ENCODE measurements around the gene TRIM9.
A peak's percentile ranks its signal among the peaks of the same experiment; 100 is the strongest.

DNA sequence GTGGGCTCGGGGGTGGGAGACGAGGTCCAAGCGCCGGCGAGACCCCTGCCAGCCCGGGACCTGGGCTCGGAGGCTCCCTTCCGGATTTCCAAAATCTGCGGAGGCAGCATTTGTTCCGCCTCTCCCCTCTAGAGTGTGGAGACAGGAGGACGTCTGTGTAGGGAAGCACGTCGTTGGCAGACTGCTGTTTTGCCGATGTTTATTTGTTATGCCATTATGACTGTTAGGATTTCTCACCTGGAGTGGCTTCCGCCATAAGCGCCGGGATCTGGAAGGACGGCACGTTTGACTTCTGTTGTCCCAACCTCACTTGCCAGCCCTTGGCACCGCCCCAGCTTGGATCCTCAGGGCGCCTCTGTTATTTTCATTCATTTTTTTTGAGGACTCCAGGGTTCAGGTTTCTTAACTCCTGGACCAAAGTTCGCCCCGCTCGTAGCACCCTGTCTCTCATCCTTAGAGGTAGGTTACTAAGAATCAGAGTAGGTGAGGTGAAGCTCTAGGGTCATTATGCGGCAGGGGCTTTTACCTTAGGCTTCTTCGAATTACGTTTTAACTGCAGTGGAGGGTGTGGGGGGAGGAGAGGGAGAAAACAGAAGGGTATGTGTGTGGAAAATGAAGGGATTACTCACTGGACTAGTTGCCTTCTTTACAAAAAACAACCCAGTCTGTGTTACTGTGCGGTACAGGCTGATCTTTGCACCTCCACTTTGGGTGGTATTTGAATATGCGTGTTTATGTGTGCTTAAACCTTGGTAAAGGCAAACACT lies 150.1 kb downstream of the TRIM9 start:
- TF ChIP-seq, protein P1, sequence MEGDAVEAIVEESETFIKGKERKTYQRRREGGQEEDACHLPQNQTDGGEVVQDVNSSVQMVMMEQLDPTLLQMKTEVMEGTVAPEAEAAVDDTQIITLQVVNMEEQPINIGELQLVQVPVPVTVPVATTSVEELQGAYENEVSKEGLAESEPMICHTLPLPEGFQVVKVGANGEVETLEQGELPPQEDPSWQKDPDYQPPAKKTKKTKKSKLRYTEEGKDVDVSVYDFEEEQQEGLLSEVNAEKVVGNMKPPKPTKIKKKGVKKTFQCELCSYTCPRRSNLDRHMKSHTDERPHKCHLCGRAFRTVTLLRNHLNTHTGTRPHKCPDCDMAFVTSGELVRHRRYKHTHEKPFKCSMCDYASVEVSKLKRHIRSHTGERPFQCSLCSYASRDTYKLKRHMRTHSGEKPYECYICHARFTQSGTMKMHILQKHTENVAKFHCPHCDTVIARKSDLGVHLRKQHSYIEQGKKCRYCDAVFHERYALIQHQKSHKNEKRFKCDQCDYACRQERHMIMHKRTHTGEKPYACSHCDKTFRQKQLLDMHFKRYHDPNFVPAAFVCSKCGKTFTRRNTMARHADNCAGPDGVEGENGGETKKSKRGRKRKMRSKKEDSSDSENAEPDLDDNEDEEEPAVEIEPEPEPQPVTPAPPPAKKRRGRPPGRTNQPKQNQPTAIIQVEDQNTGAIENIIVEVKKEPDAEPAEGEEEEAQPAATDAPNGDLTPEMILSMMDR (IDR thresholded peaks at IDR 0.05), result no peak
- peak; percentile 1 for TF ChIP-seq POLR2A (IDR thresholded peaks at IDR 0.05)
- TF ChIP-seq EP300 (IDR thresholded peaks at IDR 0.05), result no peak

All from ovary (tissue), 3 donors.